ENCODE measurements around the gene ANKRD18A. TPM values are rescaled to one million over a fixed set of nuclear protein-coding genes. Genes with fewer than 3 reads are reported as not detected.

The ANKRD18A gene
- total RNA-seq, 2 experiments from 2014 or later, result 7.2 to 7.8 TPM

DNA sequence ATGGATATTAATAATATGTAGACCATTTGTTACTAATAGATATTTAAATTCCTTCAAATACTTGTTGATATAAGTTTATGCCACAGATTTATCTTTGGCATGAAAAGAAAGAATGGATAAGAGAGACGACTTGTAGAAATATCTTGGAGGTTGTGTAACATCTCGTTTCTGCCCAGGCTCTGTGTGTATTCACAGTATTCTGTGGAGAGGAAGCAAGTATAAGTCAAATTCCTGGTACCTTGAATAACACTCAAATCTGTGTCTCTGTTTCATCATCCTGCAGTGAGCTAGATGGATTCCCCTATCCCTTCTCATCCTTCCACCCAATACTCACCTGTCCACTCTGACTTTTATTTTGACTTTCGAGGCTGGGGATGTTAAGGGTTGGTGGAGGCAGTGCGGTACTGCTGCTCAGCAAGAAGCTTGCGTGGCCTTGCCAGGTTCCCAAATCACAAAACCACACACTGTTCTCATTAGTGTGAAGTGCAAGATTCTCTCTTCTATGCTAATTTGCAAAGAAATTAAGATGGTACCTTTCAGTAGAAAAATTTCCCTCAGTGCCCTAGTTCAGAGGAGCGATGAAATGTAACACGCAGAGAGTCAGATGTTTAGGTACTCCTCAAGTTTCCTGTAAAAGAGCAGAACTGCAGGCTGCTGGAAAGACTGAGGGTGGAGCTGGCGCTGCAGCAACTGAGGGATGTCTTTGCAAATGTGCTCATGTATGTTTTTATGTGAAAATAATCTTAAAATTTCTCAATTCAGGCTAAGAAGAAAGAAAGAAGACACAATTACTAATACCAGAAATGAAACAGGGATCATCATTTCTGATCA is 42.6 kb upstream of the ANKRD18A start:
- ATAC-seq (ENCODE audit: poor library complexity) (no peak), DNase-seq (no peak)
- intact Hi-C loops (cut with DNase I, micrococcal nuclease), result loop anchor here in 1 of 2 experiments (2.0 kb wide), 1 partner anchor 20 kb away; no protein-coding TSS in a partner anchor
- Histone ChIP-seq H3K27me3 (ENCODE audit: control insufficient read depth in 1 of 2, insufficient read depth in 2 of 2, low read length in 2 of 2) (peaks cover 0 to 1% of the 10 kb centered on the region in 2 experiments), H3K9me3 (ENCODE audit: control insufficient read depth in 1 of 2, insufficient read depth in 1 of 2, low read length in 2 of 2) (no peaks in the 10 kb centered on the region), H3K27ac (ENCODE audit: low read depth in 1 of 2, low read length in 2 of 2) (no peak overlapping the region), H3K36me3 (ENCODE audit: insufficient read depth, low read length) (no peaks in the 10 kb centered on the region), H3K4me3 (ENCODE audit: low read length) (no peak overlapping the region), H3K4me1 (ENCODE audit: insufficient read depth, low read length) (no peaks in the 10 kb centered on the region)
- Mint-ChIP-seq H3K4me3 (no peak overlapping the region), H3K27me3 (peaks cover 26% of the 10 kb centered on the region), H3K27ac (no peak overlapping the region), H3K9me3 (no peaks in the 10 kb centered on the region), H3K36me3 (ENCODE audit: low read depth) (no peaks in the 10 kb centered on the region), H3K4me1 (ENCODE audit: low read depth) (no peaks in the 10 kb centered on the region)
- TF ChIP-seq, protein P1, sequence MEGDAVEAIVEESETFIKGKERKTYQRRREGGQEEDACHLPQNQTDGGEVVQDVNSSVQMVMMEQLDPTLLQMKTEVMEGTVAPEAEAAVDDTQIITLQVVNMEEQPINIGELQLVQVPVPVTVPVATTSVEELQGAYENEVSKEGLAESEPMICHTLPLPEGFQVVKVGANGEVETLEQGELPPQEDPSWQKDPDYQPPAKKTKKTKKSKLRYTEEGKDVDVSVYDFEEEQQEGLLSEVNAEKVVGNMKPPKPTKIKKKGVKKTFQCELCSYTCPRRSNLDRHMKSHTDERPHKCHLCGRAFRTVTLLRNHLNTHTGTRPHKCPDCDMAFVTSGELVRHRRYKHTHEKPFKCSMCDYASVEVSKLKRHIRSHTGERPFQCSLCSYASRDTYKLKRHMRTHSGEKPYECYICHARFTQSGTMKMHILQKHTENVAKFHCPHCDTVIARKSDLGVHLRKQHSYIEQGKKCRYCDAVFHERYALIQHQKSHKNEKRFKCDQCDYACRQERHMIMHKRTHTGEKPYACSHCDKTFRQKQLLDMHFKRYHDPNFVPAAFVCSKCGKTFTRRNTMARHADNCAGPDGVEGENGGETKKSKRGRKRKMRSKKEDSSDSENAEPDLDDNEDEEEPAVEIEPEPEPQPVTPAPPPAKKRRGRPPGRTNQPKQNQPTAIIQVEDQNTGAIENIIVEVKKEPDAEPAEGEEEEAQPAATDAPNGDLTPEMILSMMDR (IDR thresholded peaks at IDR 0.05), result no peak
- ChIA-PET CTCF (no interaction called here), POLR2A (no interaction called here)

DNA sequence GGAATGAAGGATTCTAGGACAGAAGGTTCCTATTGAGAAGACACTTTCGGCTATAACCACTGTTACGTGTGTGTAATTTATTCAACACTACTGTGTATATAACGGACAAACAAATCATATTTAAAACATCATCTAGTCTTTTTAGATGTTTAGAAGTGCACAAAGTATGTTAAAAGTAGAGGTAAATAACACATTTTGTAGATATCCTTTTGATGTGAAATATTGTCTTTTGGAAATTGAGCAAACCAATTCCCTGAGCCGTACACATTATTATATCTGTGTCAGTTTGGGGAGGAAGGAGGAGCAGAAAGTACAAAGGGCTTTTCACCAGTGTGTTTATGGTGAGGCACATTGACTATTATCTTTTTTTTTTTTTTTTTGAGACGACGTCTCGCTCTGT is 39.1 kb upstream of the ANKRD18A start:
- Mint-ChIP-seq H3K27ac (no peak overlapping the region), H3K4me1 (ENCODE audit: low read depth) (no peaks in the 10 kb centered on the region), H3K4me3 (no peak overlapping the region), H3K27me3 (peaks cover 54% of the 10 kb centered on the region), H3K9me3 (no peaks in the 10 kb centered on the region), H3K36me3 (ENCODE audit: low read depth) (no peaks in the 10 kb centered on the region)
- Histone ChIP-seq H3K4me3 (ENCODE audit: low read length) (no peak overlapping the region), H3K27me3 (ENCODE audit: control insufficient read depth in 1 of 2, insufficient read depth in 2 of 2, low read length in 2 of 2) (peaks cover 0 to 6% of the 10 kb centered on the region in 2 experiments), H3K4me1 (ENCODE audit: insufficient read depth, low read length) (no peaks in the 10 kb centered on the region), H3K27ac (ENCODE audit: low read depth in 1 of 2, low read length in 2 of 2) (no peak overlapping the region), H3K36me3 (ENCODE audit: insufficient read depth, low read length) (no peaks in the 10 kb centered on the region), H3K9me3 (ENCODE audit: control insufficient read depth in 1 of 2, insufficient read depth in 1 of 2, low read length in 2 of 2) (no peaks in the 10 kb centered on the region)
- CTCF ChIA-PET, result no interaction called here
- intact Hi-C loops (cut with DNase I, micrococcal nuclease), result no loop called here
- DNase-seq, result no peak
- ATAC-seq (ENCODE audit: poor library complexity), result no peak
- TF ChIP-seq, protein P1 (IDR thresholded peaks at IDR 0.05), result no peak
- POLR2A ChIA-PET, result no interaction called here

GRCh38 chr9:38656896-38657295 is 36.5 kb upstream of the ANKRD18A start:
- no peaks in the 10 kb centered on the region for H3K36me3 ChIP-seq (ENCODE audit: insufficient read depth, low read length)
- Mint-ChIP-seq H3K4me3 (no peak overlapping the region), H3K36me3 (ENCODE audit: low read depth) (no peaks in the 10 kb centered on the region), H3K4me1 (ENCODE audit: low read depth) (no peaks in the 10 kb centered on the region), H3K9me3 (no peaks in the 10 kb centered on the region), H3K27me3 (peaks cover 43% of the 10 kb centered on the region), H3K27ac (no peak overlapping the region)
- H3K27me3 ChIP-seq (ENCODE audit: control insufficient read depth in 1 of 2, insufficient read depth in 2 of 2, low read length in 2 of 2), result peaks cover 0 to 6% of the 10 kb centered on the region in 2 experiments
- POLR2A ChIA-PET, result no interaction called here
- CTCF ChIA-PET, result no interaction called here
- no peak overlapping the region for H3K27ac ChIP-seq (ENCODE audit: low read depth in 1 of 2, low read length in 2 of 2)
- intact Hi-C loops (cut with DNase I, micrococcal nuclease), result no loop called here
- no peak overlapping the region for H3K4me3 ChIP-seq (ENCODE audit: low read length)
- TF ChIP-seq, protein P1 (IDR thresholded peaks at IDR 0.05), result no peak
- ATAC-seq (ENCODE audit: poor library complexity), result no peak
- no peak for DNase-seq
- no peaks in the 10 kb centered on the region for H3K9me3 ChIP-seq (ENCODE audit: control insufficient read depth in 1 of 2, insufficient read depth in 1 of 2, low read length in 2 of 2)
- no peaks in the 10 kb centered on the region for H3K4me1 ChIP-seq (ENCODE audit: insufficient read depth, low read length)

Measured in CD4-positive, alpha-beta T cell (primary cell).